Parietal lobe (tissue), 1 donor: ENCODE results near the gene CROCC2. TPM values are rescaled to one million over a fixed set of nuclear protein-coding genes. Genes with fewer than 3 reads are reported as not detected.

Experiments used
- total RNA-seq: library from RNA; depleted of rRNA; stranded (reverse); fragments of >200 nt; gene quantifications from one replicate; pipeline ENCODE4 v1.2.3, GENCODE V29; 2014

The CROCC2 gene
- total RNA-seq, result under 0.01 TPM

DNA sequence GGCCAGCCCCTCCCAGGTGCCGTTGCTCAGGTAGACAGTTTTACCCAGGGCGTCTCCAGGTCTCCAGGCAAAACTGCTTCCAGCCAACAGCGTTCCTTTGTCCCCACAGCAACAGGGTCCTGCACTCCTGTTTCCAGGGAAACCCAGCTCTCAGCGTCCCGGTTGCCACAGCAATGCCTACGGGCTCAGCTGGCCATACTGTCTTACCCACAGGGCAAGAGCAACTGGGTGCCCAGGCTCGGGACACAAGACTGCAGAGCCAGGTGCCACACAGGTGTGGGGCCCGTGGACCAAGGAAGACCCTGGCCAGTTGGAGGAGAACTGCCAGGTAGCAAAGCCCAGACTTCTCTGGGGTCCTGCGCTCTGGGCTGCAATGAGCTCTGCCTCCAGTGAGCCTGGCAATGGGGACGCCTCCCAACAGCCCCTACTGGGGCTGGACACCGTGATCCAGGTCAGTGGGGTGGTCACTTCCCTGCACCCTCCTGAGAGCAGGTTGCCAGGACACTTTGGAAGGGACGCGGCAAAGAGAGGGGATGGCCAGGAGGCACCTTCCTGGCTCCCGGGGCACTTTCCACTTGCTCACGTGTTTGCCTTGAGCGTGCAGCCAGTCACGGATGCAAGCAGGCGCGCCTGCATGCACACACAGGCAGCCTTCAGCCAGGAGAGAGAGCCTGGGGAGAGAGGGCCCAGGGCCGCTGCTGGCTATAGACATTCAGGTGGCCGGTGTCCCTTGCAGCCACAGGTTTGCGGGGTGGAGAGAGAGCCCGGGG, at the start of gene CROCC2:
Gene CROCC2 (plus strand): TSS at position 196 of the 770 bp plus-strand sequence. CDS start 178 bp downstream, at position 374.

DNA sequence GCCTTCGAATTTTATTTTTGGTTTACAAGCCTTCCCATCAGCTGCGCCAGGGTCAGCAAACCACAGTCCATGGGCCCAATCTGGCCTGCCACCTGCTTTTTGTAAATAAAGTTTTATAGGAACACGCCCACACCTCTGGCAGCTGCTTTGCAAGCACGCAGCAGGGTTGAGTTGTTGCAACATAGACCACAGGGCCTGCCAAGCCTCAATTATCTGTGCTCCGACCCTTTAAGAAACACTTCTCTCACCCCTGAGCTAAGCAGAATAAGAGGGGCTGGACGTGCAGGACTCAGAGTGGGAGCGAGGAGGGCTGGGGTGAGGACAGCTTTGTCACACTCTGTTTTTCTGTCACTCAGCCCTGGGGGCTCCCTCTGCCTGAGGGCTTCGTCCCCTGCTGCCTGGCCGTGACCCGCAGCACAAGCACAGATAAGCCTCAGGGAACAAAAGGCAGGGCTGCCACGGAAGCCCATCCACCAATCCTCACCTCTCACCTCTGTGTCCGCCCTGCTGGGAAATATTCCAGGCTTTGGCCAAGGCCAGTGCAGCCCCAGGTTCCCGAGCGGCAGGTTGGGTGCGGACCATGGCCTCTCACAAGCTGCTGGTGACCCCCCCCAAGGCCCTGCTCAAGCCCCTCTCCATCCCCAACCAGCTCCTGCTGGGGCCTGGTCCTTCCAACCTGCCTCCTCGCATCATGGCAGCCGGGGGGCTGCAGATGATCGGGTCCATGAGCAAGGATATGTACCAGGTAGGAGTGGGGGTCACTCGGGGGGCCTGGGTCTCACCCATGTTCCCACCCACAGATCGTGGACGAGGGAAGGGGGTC, 37.6 kb upstream of the CROCC2 start, which contains the start of gene AGXT:
Gene AGXT (plus strand): TSS at position 539 of the 823 bp plus-strand sequence. CDS start 42 bp downstream, at position 581.

GRCh38 chr2:240895656-240896388, 10.3 kb upstream of the CROCC2 start, which contains the start of gene MAB21L4:
Gene MAB21L4, minus strand, starts transcription at chr2:240896156. Its CDS starts 159 bp downstream, at chr2:240895997.

GRCh38 chr2:240997856-240998705, 91.9 kb downstream of the CROCC2 start, which contains the start of gene SNED1:
Gene SNED1, plus strand, starts transcription at chr2:240998618. Its CDS starts 220 bp downstream, at chr2:240998838.

Other genes with a start within 250 kb of the CROCC2 start
- not detected for gene AQP12B, start 223.5 kb upstream of the CROCC2 start, total RNA-seq
- not detected for gene AQP12A, start 214.5 kb upstream of the CROCC2 start, total RNA-seq
- gene KIF1A, start 86.1 kb upstream of the CROCC2 start, total RNA-seq, result 300 TPM
- gene AGXT, start 37.5 kb upstream of the CROCC2 start, total RNA-seq, result not detected
- gene MAB21L4, start 10.2 kb upstream of the CROCC2 start, total RNA-seq, result not detected
- 5.6 TPM for gene SNED1, start 92.3 kb downstream of the CROCC2 start, total RNA-seq
- 70.4 TPM for gene MTERF4, start 196.0 kb downstream of the CROCC2 start, total RNA-seq
- 21.9 TPM for gene PASK, start 243.1 kb downstream of the CROCC2 start, total RNA-seq
- 35.1 TPM for gene PPP1R7, start 244.1 kb downstream of the CROCC2 start, total RNA-seq